CD4-positive, alpha-beta T cell (primary cell): ENCODE results near the gene HLA-DPA1. TPM values are rescaled to one million over a fixed set of nuclear protein-coding genes. Genes with fewer than 3 reads are reported as not detected.

Experiments used
- ATAC-seq: fragments of 200-7000 bp; cut with Tn5 transposase; one replicate; pipeline ENCODE4 v1.10.0; 2022; ENCODE audit warnings: mild to moderate bottlenecking; ENCODE audit not compliant: poor library complexity
- CTCF ChIA-PET: fragments of 350-600 bp; sonication (Branson Sonifier 250); formaldehyde crosslinking; loops from one replicate; lab custom pipeline; 2021; ENCODE audit warnings: antibody characterized with exemption, inconsistent platforms; lab: Charles Lee
- POLR2A ChIA-PET: fragments of 350-600 bp; sonication (Branson Sonifier 250); formaldehyde crosslinking; loops from one replicate; lab custom pipeline; 2021; ENCODE audit warnings: antibody characterized with exemption, inconsistent platforms; lab: Charles Lee
- DNase-seq, 14 experiments: peaks; one replicate each; pipeline ENCODE4 v3.0.0-alpha.2; 2013 to 2020; ENCODE audit warnings: mixed read lengths in 2 of 14
- H3K27ac ChIP-seq, 2 donors: one replicate each; pipeline versions ENCODE4 v1.5.1 to v1.7.0; 2013; ENCODE audit warnings: low read length in 2 of 2, low read depth in 1 of 2, mild to moderate bottlenecking in 1 of 2
- H3K27me3 ChIP-seq, 2 experiments: 1 replicate in 1 of 2; 2 replicates in 1 of 2; pipeline versions ENCODE4 v1.6.1 to v1.7.0; 2013; ENCODE audit warnings: low read length in 2 of 2, control low read depth in 1 of 2, mild to moderate bottlenecking in 1 of 2, moderate library complexity in 1 of 2; ENCODE audit not compliant: insufficient read depth in 2 of 2, control insufficient read depth in 1 of 2
- H3K36me3 ChIP-seq: one replicate; pipeline ENCODE4 v1.6.1; 2013; ENCODE audit warnings: low read length, control low read depth; ENCODE audit not compliant: insufficient read depth
- H3K4me1 ChIP-seq: one replicate; pipeline ENCODE4 v1.6.1; 2013; ENCODE audit warnings: low read length, control low read depth; ENCODE audit not compliant: insufficient read depth
- H3K4me3 ChIP-seq: one replicate; pipeline ENCODE4 v1.5.1; 2013; ENCODE audit warnings: mild to moderate bottlenecking, low read length, moderate library complexity
- H3K9me3 ChIP-seq, 2 experiments: 1 replicate in 1 of 2; 2 replicates in 1 of 2; pipeline versions ENCODE4 v1.6.1 to v1.7.0; 2013; ENCODE audit warnings: low read length in 2 of 2, mild to moderate bottlenecking in 2 of 2, control low read depth in 1 of 2, moderate library complexity in 1 of 2; ENCODE audit not compliant: control insufficient read depth in 1 of 2, insufficient read depth in 1 of 2
- H3K27ac Mint-ChIP-seq: one replicate; pipeline ENCODE4 v1.8.0; 2020; ENCODE audit warnings: mixed read lengths
- H3K27me3 Mint-ChIP-seq: one replicate; pipeline ENCODE4 v1.8.0; 2021; ENCODE audit warnings: mixed read lengths
- H3K36me3 Mint-ChIP-seq: one replicate; pipeline ENCODE4 v1.8.0; 2021; ENCODE audit warnings: low read depth, mixed read lengths
- H3K4me1 Mint-ChIP-seq: one replicate; pipeline ENCODE4 v1.8.0; 2021; ENCODE audit warnings: low read depth, mixed read lengths
- H3K4me3 Mint-ChIP-seq: one replicate; pipeline ENCODE4 v1.8.0; 2020; ENCODE audit warnings: mild to moderate bottlenecking, mixed read lengths
- H3K9me3 Mint-ChIP-seq: one replicate; pipeline ENCODE4 v1.8.0; 2020; ENCODE audit warnings: mixed read lengths
- intact Hi-C, 2 experiments: fragments of 100-400 bp; cut with DNase I in 1 of 2; cut with micrococcal nuclease in 1 of 2; formaldehyde crosslinking; loops; one replicate each; pipeline versions ENCODE4 v1.15.1 to v1.9.0; 2023 to 2025; cut with DNase I, micrococcal nuclease
- total RNA-seq, 174 experiments: library from RNA in 2 of 174; stranded (reverse) in 2 of 174; gene quantifications; one replicate each; pipeline ENCODE4 v1.2.3 and lab custom pipeline; 2021 to 2026
- TF ChIP-seq, protein P1 (sequence below): fragments of 200-600 bp; IDR thresholded peaks from one replicate; pipeline ENCODE4 v1.8.0; 2022; ENCODE audit warnings: antibody characterized with exemption, mild to moderate bottlenecking

Gene HLA-DPA1
- total RNA-seq, 2 experiments from 2014 or later, result 19.4 to 19.9 TPM

DNA sequence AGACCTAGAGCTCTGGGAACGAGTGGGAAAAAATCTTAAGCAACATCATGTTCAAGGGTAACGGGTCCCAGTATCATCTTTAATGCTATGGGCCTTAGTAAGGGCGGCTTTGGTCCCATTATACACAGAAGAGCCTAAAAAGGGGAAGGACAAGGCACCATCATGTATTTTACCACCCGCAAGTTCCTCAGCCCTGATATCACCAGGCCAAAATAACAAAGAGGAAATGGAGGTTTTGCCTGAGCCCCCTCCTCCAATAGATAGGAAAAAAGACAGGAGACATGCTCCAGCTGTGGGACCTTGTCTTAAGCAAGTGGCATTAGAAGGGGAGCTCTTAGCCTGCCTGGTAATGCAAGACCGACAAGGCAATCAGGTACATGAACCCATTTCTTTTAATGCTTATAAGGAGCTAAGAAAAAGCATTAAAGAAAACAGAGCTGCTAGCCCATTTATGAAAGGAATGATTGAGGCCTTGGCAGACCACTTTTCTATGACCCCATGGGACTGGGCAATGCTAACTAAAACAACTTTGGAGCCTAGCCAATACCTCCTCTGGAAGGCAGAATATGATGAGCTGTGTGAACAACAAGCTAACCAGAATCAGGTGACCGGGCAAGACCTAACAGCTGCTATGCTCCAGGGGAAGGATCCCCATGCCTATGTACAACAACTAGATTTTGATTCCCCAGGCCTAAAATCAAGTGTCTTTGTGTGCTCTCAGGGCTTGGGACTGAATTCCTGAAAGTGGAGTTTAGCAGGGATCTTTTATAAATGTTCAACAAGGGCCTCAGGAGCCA, 23.2 kb downstream of the HLA-DPA1 start:
- H3K4me1 Mint-ChIP-seq, result no peaks in the 10 kb centered on the region
- H3K9me3 Mint-ChIP-seq, result no peaks in the 10 kb centered on the region
- H3K27ac Mint-ChIP-seq, result no peak overlapping the region
- ChIA-PET POLR2A (no interaction called here), CTCF (no interaction called here)
- no peaks in the 10 kb centered on the region for H3K9me3 ChIP-seq
- H3K27ac ChIP-seq, result no peak overlapping the region
- H3K4me3 Mint-ChIP-seq, result no peak overlapping the region
- H3K27me3 Mint-ChIP-seq, result peaks cover 56% of the 10 kb centered on the region
- H3K36me3 ChIP-seq, result no peaks in the 10 kb centered on the region
- intact Hi-C loops, result no loop called here
- H3K27me3 ChIP-seq, result peaks cover 8 to 12% of the 10 kb centered on the region in 2 experiments
- TF ChIP-seq, protein P1, sequence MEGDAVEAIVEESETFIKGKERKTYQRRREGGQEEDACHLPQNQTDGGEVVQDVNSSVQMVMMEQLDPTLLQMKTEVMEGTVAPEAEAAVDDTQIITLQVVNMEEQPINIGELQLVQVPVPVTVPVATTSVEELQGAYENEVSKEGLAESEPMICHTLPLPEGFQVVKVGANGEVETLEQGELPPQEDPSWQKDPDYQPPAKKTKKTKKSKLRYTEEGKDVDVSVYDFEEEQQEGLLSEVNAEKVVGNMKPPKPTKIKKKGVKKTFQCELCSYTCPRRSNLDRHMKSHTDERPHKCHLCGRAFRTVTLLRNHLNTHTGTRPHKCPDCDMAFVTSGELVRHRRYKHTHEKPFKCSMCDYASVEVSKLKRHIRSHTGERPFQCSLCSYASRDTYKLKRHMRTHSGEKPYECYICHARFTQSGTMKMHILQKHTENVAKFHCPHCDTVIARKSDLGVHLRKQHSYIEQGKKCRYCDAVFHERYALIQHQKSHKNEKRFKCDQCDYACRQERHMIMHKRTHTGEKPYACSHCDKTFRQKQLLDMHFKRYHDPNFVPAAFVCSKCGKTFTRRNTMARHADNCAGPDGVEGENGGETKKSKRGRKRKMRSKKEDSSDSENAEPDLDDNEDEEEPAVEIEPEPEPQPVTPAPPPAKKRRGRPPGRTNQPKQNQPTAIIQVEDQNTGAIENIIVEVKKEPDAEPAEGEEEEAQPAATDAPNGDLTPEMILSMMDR, result no peak
- no peaks in the 10 kb centered on the region for H3K4me1 ChIP-seq
- ATAC-seq, result no peak
- H3K4me3 ChIP-seq, result no peak overlapping the region
- H3K36me3 Mint-ChIP-seq, result no peaks in the 10 kb centered on the region
- no peak for DNase-seq

DNA sequence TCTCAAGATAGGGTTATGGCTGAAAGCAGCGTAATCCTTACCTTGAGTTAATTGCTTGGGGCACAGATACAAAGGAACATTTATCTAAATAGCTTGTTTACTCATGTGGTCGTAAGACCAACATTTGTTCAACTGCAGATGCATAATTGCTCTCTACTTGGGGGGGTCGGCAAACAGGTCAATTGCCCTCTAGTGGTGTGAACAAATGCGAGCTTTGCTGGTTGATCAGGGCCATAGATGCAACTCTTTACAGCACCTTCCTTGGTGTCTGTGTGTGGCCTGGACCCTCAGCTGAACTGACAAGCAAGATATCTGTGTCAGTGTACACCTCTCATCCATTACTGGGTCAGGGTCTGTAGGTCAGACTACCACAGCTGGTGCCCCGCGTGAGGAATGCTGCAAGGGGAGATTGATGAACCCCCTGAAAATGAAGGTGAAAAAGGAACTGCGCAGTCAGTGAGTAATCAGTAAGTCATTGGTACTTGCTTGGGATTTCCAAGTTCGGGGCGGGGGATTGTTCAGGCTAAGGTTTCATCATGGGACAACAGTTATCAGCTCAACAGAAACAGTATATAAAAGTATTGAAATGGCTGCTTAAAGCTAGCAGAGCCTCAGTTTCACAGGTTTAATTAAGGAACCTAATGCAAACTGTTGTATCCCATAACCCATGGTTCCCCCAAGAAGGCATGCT, 24.0 kb downstream of the HLA-DPA1 start:
- Histone ChIP-seq H3K4me1 (no peaks in the 10 kb centered on the region), H3K9me3 (no peaks in the 10 kb centered on the region), H3K4me3 (no peak overlapping the region), H3K27me3 (peaks cover 8 to 13% of the 10 kb centered on the region in 2 experiments), H3K36me3 (no peaks in the 10 kb centered on the region), H3K27ac (no peak overlapping the region)
- POLR2A ChIA-PET, result no interaction called here
- H3K27ac Mint-ChIP-seq, result no peak overlapping the region
- intact Hi-C loops, result no loop called here
- H3K36me3 Mint-ChIP-seq, result no peaks in the 10 kb centered on the region
- H3K9me3 Mint-ChIP-seq, result peaks cover 2% of the 10 kb centered on the region
- ATAC-seq (no peak), DNase-seq (no peak)
- H3K27me3 Mint-ChIP-seq, result peaks cover 59% of the 10 kb centered on the region
- no peaks in the 10 kb centered on the region for H3K4me1 Mint-ChIP-seq
- H3K4me3 Mint-ChIP-seq, result no peak overlapping the region
- CTCF ChIA-PET, result no interaction called here
- TF ChIP-seq, protein P1, result no peak

DNA sequence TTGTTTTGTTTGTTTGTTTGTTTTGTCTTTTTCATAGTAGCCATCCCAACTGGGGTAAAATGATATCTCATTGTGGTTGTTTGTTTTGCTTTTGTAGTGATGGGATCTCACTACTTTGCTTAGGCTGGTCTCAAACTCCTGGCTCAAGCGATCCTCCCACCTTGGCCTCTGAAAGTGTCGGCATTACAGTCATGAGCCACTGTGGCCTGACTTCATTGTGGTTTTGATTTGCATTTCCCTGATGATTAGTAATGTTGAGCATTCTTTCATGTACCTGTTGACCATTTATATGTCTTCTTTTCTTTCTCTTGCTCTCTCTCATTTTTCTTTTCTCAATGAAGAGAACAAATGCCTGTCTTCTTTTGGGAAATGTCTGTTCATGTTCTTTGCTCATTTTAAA, 33.3 kb downstream of the HLA-DPA1 start:
- ChIA-PET CTCF (no interaction called here), POLR2A (no interaction called here)
- Mint-ChIP-seq H3K27ac (no peak overlapping the region), H3K4me3 (no peak overlapping the region), H3K9me3 (peaks cover 7% of the 10 kb centered on the region), H3K27me3 (peaks cover 21% of the 10 kb centered on the region), H3K36me3 (no peaks in the 10 kb centered on the region), H3K4me1 (no peaks in the 10 kb centered on the region)
- no peaks in the 10 kb centered on the region for H3K4me1 ChIP-seq
- no peak overlapping the region for H3K4me3 ChIP-seq
- H3K27ac ChIP-seq, result no peak overlapping the region
- intact Hi-C loops, result no loop called here
- H3K36me3 ChIP-seq, result no peaks in the 10 kb centered on the region
- H3K9me3 ChIP-seq, result peaks cover 0 to 4% of the 10 kb centered on the region in 2 experiments
- TF ChIP-seq, protein P1, result no peak
- ATAC-seq, result no peak
- no peak for DNase-seq
- peaks cover under 1 to 3% of the 10 kb centered on the region in 2 experiments for H3K27me3 ChIP-seq
